ENCODE data around the gene LMAN2L. TPM values are rescaled to one million over a fixed set of nuclear protein-coding genes. Genes with fewer than 3 reads are reported as not detected.

LMAN2L gene
- total RNA-seq, 1 experiment from 2014 or later = 17.6 TPM

DNA sequence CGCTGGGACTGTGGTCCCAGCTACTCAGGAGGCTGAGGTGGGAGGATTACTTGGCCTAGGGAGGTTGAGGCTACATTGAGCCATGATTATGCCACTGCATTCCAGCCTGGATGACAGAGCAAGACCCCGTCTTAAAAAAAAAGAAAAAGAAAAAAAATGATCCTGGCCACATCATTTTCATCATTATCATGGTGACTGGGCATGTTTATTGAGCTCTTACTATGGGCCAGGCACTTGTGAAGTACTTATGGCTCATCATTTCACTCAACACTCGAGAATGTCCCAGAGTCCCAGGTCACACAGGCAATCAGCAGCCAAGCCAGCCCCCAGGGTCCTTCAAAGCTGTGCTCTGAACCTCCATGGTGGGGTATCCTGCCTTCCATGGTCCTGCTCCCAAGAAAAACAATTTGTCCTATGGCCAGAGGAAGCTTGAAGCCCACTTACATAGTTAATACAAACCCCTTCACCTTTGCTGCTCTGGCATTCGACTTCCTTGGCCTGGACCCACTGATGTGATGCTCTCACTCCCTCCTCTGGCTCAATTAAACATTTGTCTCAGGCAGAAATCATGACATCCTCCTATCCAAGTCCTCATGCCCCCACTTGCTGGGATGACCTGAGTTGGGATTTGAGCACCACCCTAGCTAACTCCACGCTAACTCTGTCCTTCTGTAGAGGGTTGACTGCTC, 17.1 kb upstream of the LMAN2L start:
- WGBS (ENCODE audit: extremely low coverage, insufficient read length, low lambda C conversion rate) = no CpG with 5 or more reads among the region's 5 CpGs
- peak overlapping the region in 1 of 3 experiments; percentile 31; a peak in 1 of 7 replicates for H3K27ac Mint-ChIP-seq

More for the DNA sequence above, 17.1 kb upstream of the LMAN2L start:
- no peak overlapping the region for H2BK5ac ChIP-seq (ENCODE audit: insufficient read length, low read length)
- DNase-seq = no peak
- H4K20me1 ChIP-seq (ENCODE audit: control insufficient read depth, insufficient read depth, insufficient read length) = no peaks in the 10 kb centered on the region
- no peak overlapping the region for H2BK20ac ChIP-seq (ENCODE audit: low read depth, low read length, poor library complexity, severe bottlenecking)
- H3K14ac ChIP-seq (ENCODE audit: insufficient read depth, low read length) = no peak overlapping the region
- H3K27me3 ChIP-seq (ENCODE audit: insufficient read depth, low read length) = no peaks in the 10 kb centered on the region
- H3T11ph ChIP-seq (ENCODE audit: low read length) = no peak overlapping the region
- H3K4me2 ChIP-seq (ENCODE audit: insufficient read depth, insufficient read length, low read length) = no peak overlapping the region
- peaks cover 6% of the 10 kb centered on the region for H3K23me2 ChIP-seq (ENCODE audit: insufficient read length, low read depth, low read length, poor library complexity, severe bottlenecking)
- H2AK5ac ChIP-seq (ENCODE audit: insufficient read length, low read length) = no peak overlapping the region
- no peak overlapping the region for H3K4me3 Mint-ChIP-seq
- no peak overlapping the region for H3K4ac ChIP-seq (ENCODE audit: low read depth, low read length)
- H3K56ac ChIP-seq (ENCODE audit: insufficient read length, low read depth, low read length) = no peak overlapping the region
- H3K18ac ChIP-seq (ENCODE audit: insufficient read length, low read depth, low read length) = no peak overlapping the region
- peaks cover 9% of the 10 kb centered on the region for H3K27me3 Mint-ChIP-seq (ENCODE audit: low read depth)
- no peak overlapping the region for H2BK15ac ChIP-seq (ENCODE audit: low read depth, low read length)
- no peak overlapping the region for H2BK120ac ChIP-seq (ENCODE audit: low read depth, low read length, poor library complexity, severe bottlenecking)
- H3K9ac ChIP-seq (ENCODE audit: extremely low read depth, insufficient read length, low read length) = no peak overlapping the region
- no peaks in the 10 kb centered on the region for H3K36me3 Mint-ChIP-seq (ENCODE audit: insufficient read depth in 1 of 3, low read depth in 3 of 3)
- no peak overlapping the region for H4K5ac ChIP-seq (ENCODE audit: insufficient read length, low read depth, low read length)
- H3K9me3 Mint-ChIP-seq = no peaks in the 10 kb centered on the region
- no peaks in the 10 kb centered on the region for H3K4me1 ChIP-seq (ENCODE audit: insufficient read depth, low read length)
- H4K91ac ChIP-seq (ENCODE audit: insufficient read length, low read depth, low read length) = no peak overlapping the region
- peaks cover 19 to 27% of the 10 kb centered on the region in 2 experiments for H3K4me1 Mint-ChIP-seq
- TF ChIP-seq, protein P1, sequence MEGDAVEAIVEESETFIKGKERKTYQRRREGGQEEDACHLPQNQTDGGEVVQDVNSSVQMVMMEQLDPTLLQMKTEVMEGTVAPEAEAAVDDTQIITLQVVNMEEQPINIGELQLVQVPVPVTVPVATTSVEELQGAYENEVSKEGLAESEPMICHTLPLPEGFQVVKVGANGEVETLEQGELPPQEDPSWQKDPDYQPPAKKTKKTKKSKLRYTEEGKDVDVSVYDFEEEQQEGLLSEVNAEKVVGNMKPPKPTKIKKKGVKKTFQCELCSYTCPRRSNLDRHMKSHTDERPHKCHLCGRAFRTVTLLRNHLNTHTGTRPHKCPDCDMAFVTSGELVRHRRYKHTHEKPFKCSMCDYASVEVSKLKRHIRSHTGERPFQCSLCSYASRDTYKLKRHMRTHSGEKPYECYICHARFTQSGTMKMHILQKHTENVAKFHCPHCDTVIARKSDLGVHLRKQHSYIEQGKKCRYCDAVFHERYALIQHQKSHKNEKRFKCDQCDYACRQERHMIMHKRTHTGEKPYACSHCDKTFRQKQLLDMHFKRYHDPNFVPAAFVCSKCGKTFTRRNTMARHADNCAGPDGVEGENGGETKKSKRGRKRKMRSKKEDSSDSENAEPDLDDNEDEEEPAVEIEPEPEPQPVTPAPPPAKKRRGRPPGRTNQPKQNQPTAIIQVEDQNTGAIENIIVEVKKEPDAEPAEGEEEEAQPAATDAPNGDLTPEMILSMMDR (conservative IDR thresholded peaks at IDR 0.05) = no peak
- no peak overlapping the region for H3K27ac ChIP-seq (ENCODE audit: insufficient read length, low read depth, low read length)
- H3K79me2 ChIP-seq (ENCODE audit: insufficient read depth, low read length) = no peaks in the 10 kb centered on the region
- H4K8ac ChIP-seq (replicated peaks; ENCODE audit: insufficient read length, low read depth, low read length) = no peak overlapping the region
- no peaks in the 10 kb centered on the region for H3K9me3 ChIP-seq (ENCODE audit: control insufficient read depth, low read depth, low read length)
- H3K23ac ChIP-seq (ENCODE audit: insufficient read length, low read depth, low read length) = no peak overlapping the region
- no peaks in the 10 kb centered on the region for H3K79me1 ChIP-seq (ENCODE audit: insufficient read depth, low read depth, low read length, poor library complexity, severe bottlenecking)
- H2AFZ ChIP-seq (ENCODE audit: low read length) = no peak overlapping the region
- H2BK12ac ChIP-seq (ENCODE audit: insufficient read length, low read depth, low read length) = no peak overlapping the region

All from H9 (cell line).